HG03103 (cell line): ENCODE measurements around the gene FZD1.

ENCODE experiments used
- ATAC-seq: cut with Tn5 transposase; IDR thresholded peaks from one replicate; pipeline ENCODE4 v1.9.1; 2021; ENCODE audit warnings: low read depth; ENCODE audit not compliant: unreplicated experiment

The FZD1 gene

DNA sequence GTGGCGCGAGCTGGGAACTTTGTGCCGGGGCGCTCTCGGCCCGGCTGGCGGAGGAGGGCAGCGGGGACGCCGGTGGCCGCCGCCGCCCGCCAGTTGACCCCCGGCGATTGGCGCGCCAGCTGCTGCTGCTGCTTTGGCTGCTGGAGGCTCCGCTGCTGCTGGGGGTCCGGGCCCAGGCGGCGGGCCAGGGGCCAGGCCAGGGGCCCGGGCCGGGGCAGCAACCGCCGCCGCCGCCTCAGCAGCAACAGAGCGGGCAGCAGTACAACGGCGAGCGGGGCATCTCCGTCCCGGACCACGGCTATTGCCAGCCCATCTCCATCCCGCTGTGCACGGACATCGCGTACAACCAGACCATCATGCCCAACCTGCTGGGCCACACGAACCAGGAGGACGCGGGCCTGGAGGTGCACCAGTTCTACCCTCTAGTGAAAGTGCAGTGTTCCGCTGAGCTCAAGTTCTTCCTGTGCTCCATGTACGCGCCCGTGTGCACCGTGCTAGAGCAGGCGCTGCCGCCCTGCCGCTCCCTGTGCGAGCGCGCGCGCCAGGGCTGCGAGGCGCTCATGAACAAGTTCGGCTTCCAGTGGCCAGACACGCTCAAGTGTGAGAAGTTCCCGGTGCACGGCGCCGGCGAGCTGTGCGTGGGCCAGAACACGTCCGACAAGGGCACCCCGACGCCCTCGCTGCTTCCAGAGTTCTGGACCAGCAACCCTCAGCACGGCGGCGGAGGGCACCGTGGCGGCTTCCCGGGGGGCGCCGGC lies 870 bp downstream of the FZD1 start:
- peak; percentile 36 for ATAC-seq

DNA sequence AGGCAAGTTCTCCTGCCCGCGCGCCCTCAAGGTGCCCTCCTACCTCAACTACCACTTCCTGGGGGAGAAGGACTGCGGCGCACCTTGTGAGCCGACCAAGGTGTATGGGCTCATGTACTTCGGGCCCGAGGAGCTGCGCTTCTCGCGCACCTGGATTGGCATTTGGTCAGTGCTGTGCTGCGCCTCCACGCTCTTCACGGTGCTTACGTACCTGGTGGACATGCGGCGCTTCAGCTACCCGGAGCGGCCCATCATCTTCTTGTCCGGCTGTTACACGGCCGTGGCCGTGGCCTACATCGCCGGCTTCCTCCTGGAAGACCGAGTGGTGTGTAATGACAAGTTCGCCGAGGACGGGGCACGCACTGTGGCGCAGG lies 1.4 kb downstream of the FZD1 start:
- no peak for ATAC-seq

DNA sequence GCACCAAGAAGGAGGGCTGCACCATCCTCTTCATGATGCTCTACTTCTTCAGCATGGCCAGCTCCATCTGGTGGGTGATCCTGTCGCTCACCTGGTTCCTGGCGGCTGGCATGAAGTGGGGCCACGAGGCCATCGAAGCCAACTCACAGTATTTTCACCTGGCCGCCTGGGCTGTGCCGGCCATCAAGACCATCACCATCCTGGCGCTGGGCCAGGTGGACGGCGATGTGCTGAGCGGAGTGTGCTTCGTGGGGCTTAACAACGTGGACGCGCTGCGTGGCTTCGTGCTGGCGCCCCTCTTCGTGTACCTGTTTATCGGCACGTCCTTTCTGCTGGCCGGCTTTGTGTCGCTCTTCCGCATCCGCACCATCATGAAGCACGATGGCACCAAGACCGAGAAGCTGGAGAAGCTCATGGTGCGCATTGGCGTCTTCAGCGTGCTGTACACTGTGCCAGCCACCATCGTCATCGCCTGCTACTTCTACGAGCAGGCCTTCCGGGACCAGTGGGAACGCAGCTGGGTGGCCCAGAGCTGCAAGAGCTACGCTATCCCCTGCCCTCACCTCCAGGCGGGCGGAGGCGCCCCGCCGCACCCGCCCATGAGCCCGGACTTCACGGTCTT lies 1.9 kb downstream of the FZD1 start:
- ATAC-seq: no peak

DNA sequence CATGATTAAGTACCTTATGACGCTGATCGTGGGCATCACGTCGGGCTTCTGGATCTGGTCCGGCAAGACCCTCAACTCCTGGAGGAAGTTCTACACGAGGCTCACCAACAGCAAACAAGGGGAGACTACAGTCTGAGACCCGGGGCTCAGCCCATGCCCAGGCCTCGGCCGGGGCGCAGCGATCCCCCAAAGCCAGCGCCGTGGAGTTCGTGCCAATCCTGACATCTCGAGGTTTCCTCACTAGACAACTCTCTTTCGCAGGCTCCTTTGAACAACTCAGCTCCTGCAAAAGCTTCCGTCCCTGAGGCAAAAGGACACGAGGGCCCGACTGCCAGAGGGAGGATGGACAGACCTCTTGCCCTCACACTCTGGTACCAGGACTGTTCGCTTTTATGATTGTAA lies 2.5 kb downstream of the FZD1 start:
- no peak for ATAC-seq

DNA sequence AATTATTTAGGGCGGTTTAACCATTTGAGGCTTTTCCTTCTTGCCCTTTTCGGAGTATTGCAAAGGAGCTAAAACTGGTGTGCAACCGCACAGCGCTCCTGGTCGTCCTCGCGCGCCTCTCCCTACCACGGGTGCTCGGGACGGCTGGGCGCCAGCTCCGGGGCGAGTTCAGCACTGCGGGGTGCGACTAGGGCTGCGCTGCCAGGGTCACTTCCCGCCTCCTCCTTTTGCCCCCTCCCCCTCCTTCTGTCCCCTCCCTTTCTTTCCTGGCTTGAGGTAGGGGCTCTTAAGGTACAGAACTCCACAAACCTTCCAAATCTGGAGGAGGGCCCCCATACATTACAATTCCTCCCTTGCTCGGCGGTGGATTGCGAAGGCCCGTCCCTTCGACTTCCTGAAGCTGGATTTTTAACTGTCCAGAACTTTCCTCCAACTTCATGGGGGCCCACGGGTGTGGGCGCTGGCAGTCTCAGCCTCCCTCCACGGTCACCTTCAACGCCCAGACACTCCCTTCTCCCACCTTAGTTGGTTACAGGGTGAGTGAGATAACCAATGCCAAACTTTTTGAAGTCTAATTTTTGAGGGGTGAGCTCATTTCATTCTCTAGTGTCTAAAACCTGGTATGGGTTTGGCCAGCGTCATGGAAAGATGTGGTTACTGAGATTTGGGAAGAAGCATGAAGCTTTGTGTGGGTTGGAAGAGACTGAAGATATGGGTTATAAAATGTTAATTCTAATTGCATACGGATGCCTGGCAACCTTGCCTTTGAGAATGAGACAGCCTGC lies 3.1 kb downstream of the FZD1 start:
- ATAC-seq: no peak

DNA sequence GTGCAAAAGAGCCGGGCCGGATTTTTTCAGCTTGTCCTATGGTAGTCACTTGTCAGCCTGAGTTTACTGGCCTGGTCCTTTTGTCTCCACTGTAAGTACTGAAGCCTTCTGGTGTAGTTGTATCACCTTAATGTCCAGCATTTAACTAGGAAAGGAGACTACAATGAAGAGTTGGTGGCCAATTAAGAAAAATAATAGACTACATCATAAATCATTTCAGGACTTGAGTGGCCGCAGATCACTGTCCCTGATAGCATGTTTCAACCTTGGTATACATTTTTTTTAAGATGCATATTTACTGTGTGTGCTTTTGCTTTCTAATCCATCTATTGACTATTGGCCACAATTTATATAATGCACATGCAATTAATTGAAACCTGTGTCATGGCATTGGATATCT lies 6.1 kb downstream of the FZD1 start:
- no peak for ATAC-seq

DNA sequence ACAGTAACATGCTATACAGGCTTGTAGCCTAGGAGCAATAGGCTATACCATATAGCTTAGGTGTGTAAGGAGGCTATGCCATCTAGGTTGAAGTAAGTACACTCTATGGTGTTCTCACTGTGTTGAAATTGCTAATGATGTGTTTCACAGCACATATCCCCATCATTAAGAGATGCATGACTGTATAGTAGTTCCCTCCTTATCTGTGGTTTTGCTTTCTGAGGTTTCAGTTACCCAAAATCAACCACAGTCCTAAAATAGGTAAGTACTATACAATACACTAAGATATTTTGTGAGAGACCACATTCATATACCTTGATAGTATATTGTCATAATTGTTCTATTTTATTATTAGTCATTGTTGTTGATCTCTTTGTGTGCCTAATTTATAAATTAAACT lies 12.7 kb downstream of the FZD1 start:
- peak; percentile 94 for ATAC-seq

DNA sequence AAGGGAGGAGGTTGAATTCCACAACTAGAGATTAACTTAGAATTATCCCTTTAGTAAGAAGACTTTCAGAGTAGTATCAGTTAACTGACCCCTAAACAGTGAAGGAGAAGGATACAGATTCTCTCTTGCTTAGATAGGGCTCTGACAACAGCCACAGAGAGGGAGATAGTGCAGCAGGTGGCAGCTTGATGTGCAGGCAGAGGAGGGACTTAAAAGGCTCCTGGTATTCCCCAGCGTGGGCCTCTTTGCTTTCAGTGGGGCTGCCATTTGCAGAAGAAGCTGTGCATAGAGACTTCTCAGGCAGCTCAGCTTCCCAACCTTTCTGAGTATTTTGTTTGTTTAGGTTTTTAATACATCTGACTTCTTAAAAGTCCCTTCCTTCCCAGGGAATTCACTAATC lies 16.0 kb downstream of the FZD1 start:
- no peak for ATAC-seq

DNA sequence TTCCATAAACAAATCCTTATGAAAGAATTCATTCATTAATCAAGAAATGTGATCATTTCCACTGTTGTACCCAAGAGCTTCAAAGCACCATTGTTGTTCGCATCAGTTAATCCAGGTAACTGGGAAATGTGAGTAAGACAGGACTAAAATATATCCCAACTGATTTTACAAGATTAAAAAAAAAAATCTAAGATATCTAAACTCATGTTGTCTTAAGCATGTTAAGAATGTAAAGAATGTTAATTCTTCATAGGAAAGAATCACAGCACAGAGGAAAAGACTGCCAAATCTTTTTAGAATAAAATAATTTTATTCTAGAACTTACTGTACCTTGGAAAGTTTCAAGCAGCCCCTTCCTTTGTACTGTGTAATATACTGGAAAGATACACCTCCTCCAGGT lies 16.4 kb downstream of the FZD1 start:
- ATAC-seq: no peak

DNA sequence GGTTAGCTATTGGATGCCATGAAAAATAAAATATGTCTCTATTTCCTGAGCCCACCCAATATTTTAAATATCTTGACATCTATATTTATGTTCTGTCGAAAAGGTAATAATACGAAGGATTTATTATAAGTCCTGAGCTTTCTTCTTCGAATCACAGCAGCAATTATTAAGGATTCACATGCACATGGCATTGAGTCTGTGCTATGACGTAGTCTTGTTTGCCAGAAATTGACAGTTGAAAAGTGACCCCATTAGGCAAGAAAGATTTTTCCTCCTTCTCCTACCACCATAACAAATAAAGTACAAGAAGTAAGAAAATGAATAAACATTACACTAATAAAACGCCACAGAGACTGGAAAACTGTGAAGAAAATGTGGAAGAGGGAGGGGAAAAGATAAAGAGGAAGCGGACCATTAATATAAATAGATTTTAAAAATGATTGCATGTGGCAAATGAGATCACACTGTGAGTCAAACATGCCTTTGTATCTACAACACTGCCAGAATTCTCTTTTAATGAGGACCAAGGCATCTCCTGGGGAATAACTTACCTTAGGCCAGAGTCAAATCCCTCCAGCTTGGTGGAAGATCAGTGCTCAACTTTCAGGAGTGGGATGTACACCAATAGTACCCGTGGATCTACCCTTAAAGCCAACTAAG lies 21.6 kb downstream of the FZD1 start:
- ATAC-seq: no peak

DNA sequence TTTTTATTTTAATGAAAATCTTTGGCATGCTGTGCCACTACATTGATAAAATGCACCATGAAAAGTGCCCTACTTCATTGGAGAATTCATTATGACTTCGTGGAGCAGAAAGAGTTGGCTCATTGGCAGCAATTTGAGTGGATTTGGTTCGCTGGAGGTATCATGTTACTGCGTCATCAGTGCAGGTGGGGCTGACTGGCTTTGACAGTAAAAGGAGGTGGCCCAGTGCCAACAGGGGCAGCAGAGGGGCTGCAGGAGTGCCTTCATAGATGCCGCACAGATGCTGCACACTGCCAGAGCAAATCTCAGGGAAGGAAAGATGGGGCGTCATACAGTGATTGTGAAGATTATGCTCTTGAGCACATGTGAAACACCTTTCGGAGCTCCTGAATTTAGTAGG lies 22.2 kb downstream of the FZD1 start:
- no peak for ATAC-seq

DNA sequence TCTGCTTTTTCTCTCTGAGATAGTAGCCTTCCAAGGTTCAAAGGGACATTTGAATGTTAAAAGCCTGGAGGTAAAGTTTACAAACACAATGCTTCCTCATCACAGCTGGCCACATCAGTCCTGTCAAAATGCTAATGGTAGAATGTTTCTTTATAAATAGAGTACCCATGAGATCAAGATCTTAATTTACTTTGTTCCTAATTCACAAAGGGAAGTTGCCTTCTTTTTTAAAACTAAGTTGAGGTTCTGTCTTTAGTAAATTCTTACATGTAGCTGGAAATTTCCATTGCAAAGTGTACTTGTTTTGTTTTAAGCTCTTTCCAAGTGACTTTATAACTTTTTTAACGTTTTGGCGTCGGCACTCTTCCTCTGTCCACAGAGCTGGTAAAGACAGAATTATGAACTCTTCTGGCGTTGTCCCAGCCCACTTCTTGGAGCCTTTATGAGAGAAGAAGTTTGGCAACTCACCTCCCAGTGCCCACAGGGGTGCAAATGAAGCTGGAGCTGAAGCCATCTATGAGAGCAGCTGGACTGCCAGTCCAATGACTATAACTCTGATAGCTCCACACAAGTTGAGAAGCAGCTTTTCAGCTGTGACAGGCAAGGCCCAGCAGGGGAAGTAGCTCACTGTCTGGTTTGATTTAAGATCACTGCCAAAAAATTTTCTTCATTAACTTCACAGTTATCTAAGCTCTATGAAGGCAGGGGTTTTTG lies 23.3 kb downstream of the FZD1 start:
- ATAC-seq: no peak

DNA sequence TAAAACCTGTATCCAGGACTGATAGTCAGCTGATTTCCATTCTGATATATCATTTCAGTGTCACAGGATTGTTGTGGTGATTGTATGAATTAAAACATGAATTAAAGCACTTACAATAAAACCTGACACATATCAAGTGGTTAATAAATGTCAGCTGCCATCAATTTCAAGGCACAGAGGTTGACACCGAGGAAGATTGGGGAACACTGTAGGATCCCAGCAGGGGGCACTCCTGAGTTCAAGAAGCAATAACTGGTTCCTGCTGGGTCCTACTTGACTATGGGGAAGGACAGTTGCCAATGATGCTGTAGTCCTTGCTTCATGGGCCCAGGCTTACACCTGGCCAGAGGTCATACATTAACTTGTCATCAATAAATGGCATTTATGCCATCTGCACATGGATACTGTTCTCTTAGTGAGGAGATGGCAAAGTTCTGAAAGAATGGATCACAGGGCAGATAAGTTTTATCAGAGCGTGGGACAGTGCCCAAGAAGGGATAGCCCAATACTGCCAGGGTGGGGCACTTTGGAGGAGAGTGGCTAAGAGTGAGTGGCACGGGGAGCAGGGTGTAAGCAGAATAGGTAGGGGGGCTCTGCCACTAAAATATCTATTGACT lies 24.1 kb downstream of the FZD1 start:
- peak; percentile 53 for ATAC-seq

DNA sequence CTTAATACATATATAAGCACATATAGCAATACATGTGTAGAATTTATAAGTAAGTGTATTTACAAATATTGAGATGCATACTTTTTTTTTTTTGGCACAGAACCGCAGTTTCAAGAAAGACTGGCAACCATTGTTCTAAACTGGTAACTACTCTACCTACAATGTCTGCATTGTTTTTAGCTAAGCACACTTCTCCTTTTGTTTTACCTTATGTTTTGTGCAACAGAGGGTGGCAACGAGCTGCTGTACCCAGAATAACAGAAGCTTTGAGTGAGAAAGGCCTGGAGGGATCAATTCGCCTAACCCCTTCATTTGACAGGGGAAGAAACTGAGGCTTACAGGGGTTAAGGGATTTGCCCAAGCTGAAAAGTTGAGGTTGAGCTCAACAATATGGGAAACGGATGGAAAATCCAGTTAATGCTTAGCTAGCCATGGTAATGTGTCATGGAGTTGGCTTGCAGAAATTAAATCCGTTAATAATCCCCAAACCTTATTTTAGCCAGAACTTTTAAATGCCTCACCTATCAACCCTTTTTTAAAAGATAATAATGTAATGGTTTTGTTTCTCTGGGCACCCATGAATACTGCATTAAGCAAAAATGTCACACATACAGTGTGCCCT lies 25.5 kb downstream of the FZD1 start:
- ATAC-seq: no peak

DNA sequence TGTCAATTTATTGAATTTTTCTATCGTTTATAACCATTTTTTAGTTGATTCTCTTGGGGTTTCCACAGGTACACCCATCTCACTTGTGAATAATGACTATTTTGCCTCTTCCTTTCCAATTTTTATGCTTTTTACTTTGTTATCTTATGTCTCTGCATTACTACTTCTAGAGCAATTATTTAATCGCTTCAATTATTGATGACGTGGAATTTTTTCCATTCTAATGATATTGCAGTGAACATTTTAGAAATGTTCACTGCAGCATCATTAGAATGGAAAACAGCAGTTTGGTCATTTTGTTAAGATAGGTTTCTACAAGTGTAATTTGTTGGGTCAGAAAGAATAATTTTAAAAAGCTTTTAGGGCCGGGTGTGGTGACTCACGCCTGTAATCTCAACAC lies 27.1 kb downstream of the FZD1 start:
- no peak for ATAC-seq

DNA sequence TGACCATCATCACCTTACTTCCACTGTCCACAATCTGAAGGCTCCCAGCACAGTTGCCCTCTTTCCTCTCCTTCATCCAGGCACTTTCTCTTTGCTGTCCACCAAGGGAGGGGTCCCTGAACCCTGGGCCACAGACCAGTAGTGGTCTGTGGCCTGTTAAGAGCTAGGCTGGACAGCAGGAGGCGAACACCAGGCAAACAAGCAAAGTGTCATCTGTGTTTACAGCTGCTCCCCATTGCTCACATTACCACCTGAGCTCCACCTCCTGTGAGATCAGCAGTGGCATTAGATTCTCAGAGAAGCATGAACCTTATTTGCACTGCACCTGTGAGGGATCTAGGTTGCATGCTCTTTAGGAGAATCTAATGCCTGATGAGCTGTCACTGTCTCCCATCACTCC lies 27.7 kb downstream of the FZD1 start:
- ATAC-seq: no peak

DNA sequence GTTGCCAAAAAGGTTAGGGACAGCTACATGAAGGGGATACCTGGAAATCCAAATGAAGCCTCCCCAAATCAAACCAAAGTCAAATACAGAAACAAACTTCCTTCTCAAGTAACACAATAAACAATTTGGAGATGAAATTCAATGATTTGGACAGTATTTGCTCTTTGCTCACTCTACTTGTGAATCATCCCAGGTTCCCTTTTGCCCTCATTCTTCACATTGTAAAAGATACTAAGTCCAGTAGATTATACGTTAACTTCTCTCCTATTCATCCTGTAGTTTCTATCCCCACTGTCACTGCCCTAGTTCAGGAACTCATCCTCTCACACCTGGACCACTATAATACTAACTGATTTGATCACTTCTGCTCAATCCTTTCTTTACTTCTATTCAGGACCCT lies 28.3 kb downstream of the FZD1 start:
- no peak for ATAC-seq

DNA sequence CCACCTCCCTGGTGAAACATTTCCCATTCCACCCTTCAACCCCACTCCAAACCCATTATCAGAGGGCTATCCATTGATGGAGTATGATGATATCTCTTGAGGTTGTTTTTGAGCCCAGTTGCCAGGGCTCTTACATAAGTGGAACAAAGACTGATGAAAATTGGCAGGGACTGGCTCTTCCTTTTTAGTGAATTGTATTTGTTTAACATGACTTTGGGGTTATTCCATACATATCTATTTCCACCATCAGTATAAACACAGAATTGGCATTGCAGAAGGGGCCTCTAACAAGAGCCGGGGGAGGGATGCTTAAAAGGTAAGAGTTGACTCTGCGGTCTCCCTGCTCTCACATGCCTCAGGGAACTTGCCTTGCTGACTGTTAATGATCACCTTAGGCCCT lies 28.9 kb downstream of the FZD1 start:
- ATAC-seq: no peak

DNA sequence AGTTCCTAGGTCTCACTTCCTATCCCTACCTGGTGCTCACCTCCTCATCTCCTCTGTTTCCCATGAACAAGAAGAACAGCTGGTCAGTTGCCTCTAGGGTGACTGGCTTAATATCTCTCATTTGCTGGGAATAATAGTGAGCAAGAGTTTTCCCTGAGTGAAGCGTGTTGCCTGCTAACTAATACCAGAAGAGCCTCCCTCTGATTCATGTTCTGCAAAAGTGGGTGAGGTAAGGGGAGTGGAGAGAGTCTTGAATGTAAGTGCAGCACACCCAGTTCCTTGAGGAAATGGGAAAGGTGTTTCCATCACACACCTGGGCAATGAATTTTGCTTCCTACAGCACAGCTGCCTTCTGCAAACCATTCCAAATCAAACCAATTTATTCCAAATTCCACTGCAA lies 29.6 kb downstream of the FZD1 start:
- no peak for ATAC-seq
